GM12864 (cell line): ENCODE measurements around the gene CCDC192.
"Not testable (repeated sequence)": the region's sequence is repeated elsewhere in the genome, so short reads cannot be mapped to it uniquely, and the experiment has no call there.

Experiments
- DNase-seq: peaks from one replicate; pipeline ENCODE4 v3.0.0-alpha.2; 2011; ENCODE audit warnings: low read depth
- H3K4me3 ChIP-seq: 2 replicates; pipeline ENCODE4 v1.5.1; 2011; ENCODE audit warnings: mild to moderate bottlenecking, low read depth, low read length, control low read depth
- TF ChIP-seq, protein P1 (sequence below): IDR thresholded peaks from 2 replicates; pipeline ENCODE4 v1.5.1; 2011; ENCODE audit warnings: low read depth, mild to moderate bottlenecking, moderate library complexity, low read length, control low read depth, inconsistent platforms; ENCODE audit errors: missing control alignments

Gene CCDC192

GRCh38 chr5:127667926-127668325, 35.3 kb upstream of the CCDC192 start:
- no peak for DNase-seq
- TF ChIP-seq, protein P1, sequence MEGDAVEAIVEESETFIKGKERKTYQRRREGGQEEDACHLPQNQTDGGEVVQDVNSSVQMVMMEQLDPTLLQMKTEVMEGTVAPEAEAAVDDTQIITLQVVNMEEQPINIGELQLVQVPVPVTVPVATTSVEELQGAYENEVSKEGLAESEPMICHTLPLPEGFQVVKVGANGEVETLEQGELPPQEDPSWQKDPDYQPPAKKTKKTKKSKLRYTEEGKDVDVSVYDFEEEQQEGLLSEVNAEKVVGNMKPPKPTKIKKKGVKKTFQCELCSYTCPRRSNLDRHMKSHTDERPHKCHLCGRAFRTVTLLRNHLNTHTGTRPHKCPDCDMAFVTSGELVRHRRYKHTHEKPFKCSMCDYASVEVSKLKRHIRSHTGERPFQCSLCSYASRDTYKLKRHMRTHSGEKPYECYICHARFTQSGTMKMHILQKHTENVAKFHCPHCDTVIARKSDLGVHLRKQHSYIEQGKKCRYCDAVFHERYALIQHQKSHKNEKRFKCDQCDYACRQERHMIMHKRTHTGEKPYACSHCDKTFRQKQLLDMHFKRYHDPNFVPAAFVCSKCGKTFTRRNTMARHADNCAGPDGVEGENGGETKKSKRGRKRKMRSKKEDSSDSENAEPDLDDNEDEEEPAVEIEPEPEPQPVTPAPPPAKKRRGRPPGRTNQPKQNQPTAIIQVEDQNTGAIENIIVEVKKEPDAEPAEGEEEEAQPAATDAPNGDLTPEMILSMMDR = no peak
- no peak overlapping the region for H3K4me3 ChIP-seq

- no peak overlapping the region for H3K4me3 ChIP-seq
- TF ChIP-seq, protein P1 = no peak
- DNase-seq = no peak
Observed at GRCh38 chr5:127671218-127671617, 32.0 kb upstream of the CCDC192 start.

- TF ChIP-seq, protein P1 = no peak
- H3K4me3 ChIP-seq = no peak overlapping the region
- no peak for DNase-seq
Observed at GRCh38 chr5:127673117-127673800, 29.9 kb upstream of the CCDC192 start.

- H3K4me3 ChIP-seq, DNase-seq: not testable (repeated sequence)
Observed at GRCh38 chr5:127676951-127677350, 26.2 kb upstream of the CCDC192 start.

GRCh38 chr5:127679691-127680330, 23.4 kb upstream of the CCDC192 start:
- H3K4me3 ChIP-seq, DNase-seq: not testable (repeated sequence)

- DNase-seq = no peak
- TF ChIP-seq, protein P1 = no peak
- H3K4me3 ChIP-seq = no peak overlapping the region
Observed at GRCh38 chr5:127680595-127680994, 22.6 kb upstream of the CCDC192 start.

GRCh38 chr5:127683008-127683407, 20.2 kb upstream of the CCDC192 start:
- no peak for DNase-seq
- H3K4me3 ChIP-seq = no peak overlapping the region
- TF ChIP-seq, protein P1 = no peak
